Activated CD4-positive, alpha-beta memory T cell treated with anti-CD3 and anti-CD28 coated beads, Interleukin-2, amount 10 ng/mL, durations not matched to agents 7 days and 5 days (primary cell): ENCODE results near the gene BRINP3. TPM values are rescaled to one million over a fixed set of nuclear protein-coding genes. Genes with fewer than 3 reads are reported as not detected.

ENCODE experiments used
- CTCF ChIA-PET: fragments of 350-600 bp; sonication (Branson Sonifier 250); formaldehyde crosslinking; loops from one replicate; lab custom pipeline; 2021; ENCODE audit warnings: antibody characterized with exemption, inconsistent platforms; lab: Charles Lee
- POLR2A ChIA-PET: fragments of 350-600 bp; sonication (Branson Sonifier 250); formaldehyde crosslinking; loops from one replicate; lab custom pipeline; 2021; ENCODE audit warnings: antibody characterized with exemption; lab: Charles Lee
- DNase-seq: peaks from one replicate; pipeline ENCODE4 v3.0.0-alpha.2; 2020
- H3K27ac Mint-ChIP-seq: one replicate; pipeline ENCODE4 v1.8.0; 2021; ENCODE audit warnings: mild to moderate bottlenecking, mixed read lengths
- H3K27me3 Mint-ChIP-seq: one replicate; pipeline ENCODE4 v1.8.0; 2021; ENCODE audit warnings: mixed read lengths
- H3K36me3 Mint-ChIP-seq: one replicate; pipeline ENCODE4 v1.8.0; 2021; ENCODE audit warnings: low read depth, mixed read lengths
- H3K4me1 Mint-ChIP-seq: one replicate; pipeline ENCODE4 v1.8.0; 2021; ENCODE audit warnings: mixed read lengths
- H3K4me3 Mint-ChIP-seq: one replicate; pipeline ENCODE4 v1.8.0; 2021; ENCODE audit warnings: mild to moderate bottlenecking, mixed read lengths
- H3K9me3 Mint-ChIP-seq: one replicate; pipeline ENCODE4 v1.8.0; 2021; ENCODE audit warnings: mixed read lengths
- total RNA-seq, 2 experiments: library from RNA; stranded (reverse); gene quantifications; one replicate each; pipeline ENCODE4 v1.2.3, GENCODE V29; 2021

The BRINP3 gene
- total RNA-seq, 2 experiments from 2014 or later: not detected

GRCh38 chr1:190183588-190183987, 294.1 kb downstream of the BRINP3 start:
- Mint-ChIP-seq H3K27me3 (no peaks in the 10 kb centered on the region), H3K4me3 (no peak overlapping the region), H3K9me3 (no peaks in the 10 kb centered on the region), H3K4me1 (no peaks in the 10 kb centered on the region), H3K27ac (no peak overlapping the region), H3K36me3 (no peaks in the 10 kb centered on the region)
- DNase-seq: no peak
- POLR2A ChIA-PET: no interaction called here
- CTCF ChIA-PET: no interaction called here

GRCh38 chr1:190179817-190180216, 297.8 kb downstream of the BRINP3 start:
- CTCF ChIA-PET: no interaction called here
- H3K36me3 Mint-ChIP-seq: no peaks in the 10 kb centered on the region
- H3K9me3 Mint-ChIP-seq: no peaks in the 10 kb centered on the region
- POLR2A ChIA-PET: no interaction called here
- H3K27ac Mint-ChIP-seq: no peak overlapping the region
- no peak for DNase-seq
- H3K4me3 Mint-ChIP-seq: no peak overlapping the region
- H3K4me1 Mint-ChIP-seq: no peaks in the 10 kb centered on the region
- no peaks in the 10 kb centered on the region for H3K27me3 Mint-ChIP-seq

- Mint-ChIP-seq H3K9me3 (no peaks in the 10 kb centered on the region), H3K4me3 (no peak overlapping the region), H3K27ac (no peak overlapping the region), H3K27me3 (no peaks in the 10 kb centered on the region), H3K4me1 (no peaks in the 10 kb centered on the region), H3K36me3 (no peaks in the 10 kb centered on the region)
- ChIA-PET POLR2A (no interaction called here), CTCF (no interaction called here)
- DNase-seq: no peak
Measured at GRCh38 chr1:190178827-190179226, 298.8 kb downstream of the BRINP3 start.

- H3K27me3 Mint-ChIP-seq: no peaks in the 10 kb centered on the region
- POLR2A ChIA-PET: no interaction called here
- CTCF ChIA-PET: no interaction called here
- no peak overlapping the region for H3K27ac Mint-ChIP-seq
- DNase-seq: no peak
- no peaks in the 10 kb centered on the region for H3K4me1 Mint-ChIP-seq
- H3K36me3 Mint-ChIP-seq: no peaks in the 10 kb centered on the region
- no peak overlapping the region for H3K4me3 Mint-ChIP-seq
- no peaks in the 10 kb centered on the region for H3K9me3 Mint-ChIP-seq
Measured at GRCh38 chr1:190177555-190177954, 300.1 kb downstream of the BRINP3 start.

GRCh38 chr1:190176776-190177175, 300.9 kb downstream of the BRINP3 start:
- Mint-ChIP-seq H3K27me3 (no peaks in the 10 kb centered on the region), H3K36me3 (no peaks in the 10 kb centered on the region), H3K4me3 (no peak overlapping the region), H3K9me3 (no peaks in the 10 kb centered on the region), H3K27ac (no peak overlapping the region), H3K4me1 (no peaks in the 10 kb centered on the region)
- DNase-seq: no peak
- CTCF ChIA-PET: no interaction called here
- POLR2A ChIA-PET: no interaction called here

DNA sequence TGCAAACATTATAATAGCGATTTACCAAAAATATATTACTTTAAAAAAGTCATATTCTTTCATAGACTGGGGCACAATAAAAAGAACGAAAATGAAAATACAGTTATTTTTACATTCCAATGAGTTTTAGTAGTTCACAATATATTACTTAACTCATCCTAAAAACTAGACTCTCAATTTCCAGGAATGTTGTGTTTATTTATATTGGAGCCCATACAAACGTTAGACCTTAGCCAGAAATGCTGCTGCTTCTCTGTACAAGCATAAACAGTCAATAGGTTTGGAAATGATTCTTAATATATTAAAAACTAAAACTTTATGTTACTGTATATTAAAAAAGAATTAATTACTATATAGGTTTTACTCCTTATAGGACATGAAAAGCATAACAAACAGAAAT, 302.3 kb downstream of the BRINP3 start:
- ChIA-PET POLR2A (no interaction called here), CTCF (no interaction called here)
- Mint-ChIP-seq H3K4me3 (no peak overlapping the region), H3K36me3 (no peaks in the 10 kb centered on the region), H3K9me3 (no peaks in the 10 kb centered on the region), H3K4me1 (no peaks in the 10 kb centered on the region), H3K27me3 (no peaks in the 10 kb centered on the region), H3K27ac (no peak overlapping the region)
- no peak for DNase-seq

GRCh38 chr1:190172651-190173430, 304.8 kb downstream of the BRINP3 start:
- peaks cover 3% of the 10 kb centered on the region for H3K9me3 Mint-ChIP-seq
- no peak overlapping the region for H3K4me3 Mint-ChIP-seq
- H3K36me3 Mint-ChIP-seq: no peaks in the 10 kb centered on the region
- DNase-seq: no peak
- POLR2A ChIA-PET: no interaction called here
- H3K27ac Mint-ChIP-seq: no peak overlapping the region
- no peaks in the 10 kb centered on the region for H3K27me3 Mint-ChIP-seq
- H3K4me1 Mint-ChIP-seq: no peaks in the 10 kb centered on the region
- CTCF ChIA-PET: no interaction called here

DNA sequence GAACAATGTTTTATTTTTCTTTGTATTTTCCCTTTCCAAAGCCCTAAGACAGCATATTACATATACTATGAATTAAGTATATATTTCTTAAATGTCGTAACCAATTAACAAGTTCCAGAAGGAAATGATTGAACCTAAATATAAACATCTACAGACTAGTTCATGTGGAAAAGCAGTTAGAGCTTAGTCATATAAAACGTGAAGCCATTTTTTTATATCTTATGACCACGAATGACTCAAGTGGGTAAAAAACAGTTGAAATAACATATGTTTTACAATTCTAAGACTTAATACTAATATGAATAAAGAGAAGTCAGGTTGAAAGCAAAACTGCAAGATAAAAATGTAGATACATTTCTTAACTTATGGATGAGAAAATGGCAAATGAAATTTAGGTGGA, 307.3 kb downstream of the BRINP3 start:
- H3K9me3 Mint-ChIP-seq: peaks cover 7% of the 10 kb centered on the region
- POLR2A ChIA-PET: no interaction called here
- CTCF ChIA-PET: no interaction called here
- no peak overlapping the region for H3K4me3 Mint-ChIP-seq
- DNase-seq: no peak
- no peaks in the 10 kb centered on the region for H3K36me3 Mint-ChIP-seq
- no peaks in the 10 kb centered on the region for H3K4me1 Mint-ChIP-seq
- no peak overlapping the region for H3K27ac Mint-ChIP-seq
- H3K27me3 Mint-ChIP-seq: no peaks in the 10 kb centered on the region

DNA sequence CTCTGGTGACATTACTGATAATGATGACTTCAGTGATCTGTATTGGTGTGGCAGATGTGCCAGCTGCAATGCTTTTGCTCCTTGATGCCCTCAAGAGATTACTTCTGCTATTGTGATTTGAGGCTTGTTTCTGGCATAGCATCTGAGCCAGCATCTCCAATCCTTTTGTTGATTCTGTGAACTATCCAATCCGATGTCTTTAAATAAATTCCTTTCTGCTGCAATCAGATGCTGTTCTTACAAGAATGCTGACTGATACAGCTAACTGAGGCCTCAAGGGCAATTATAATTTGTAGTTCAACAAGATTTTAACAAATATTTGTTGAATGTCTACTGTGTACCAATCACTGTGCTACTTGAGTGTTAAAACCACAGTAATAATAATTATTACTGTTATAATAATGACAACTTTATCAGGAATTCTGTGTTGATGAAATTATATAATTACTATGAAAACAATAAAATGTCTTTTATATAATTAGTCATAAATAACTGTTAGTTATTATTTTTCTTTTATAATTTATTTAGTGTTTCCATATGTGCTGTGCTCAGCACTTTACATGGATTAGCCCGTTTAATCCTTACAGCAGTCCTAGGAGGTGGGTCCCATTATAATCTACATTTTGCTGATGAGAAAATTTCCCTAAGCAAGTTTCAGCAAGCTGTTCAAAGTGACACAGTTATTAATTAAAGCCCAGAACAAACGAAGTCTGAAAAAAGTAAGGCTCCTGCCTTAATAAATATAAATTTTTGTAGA, 308.2 kb downstream of the BRINP3 start:
- DNase-seq: no peak
- Mint-ChIP-seq H3K36me3 (no peaks in the 10 kb centered on the region), H3K9me3 (peaks cover 7% of the 10 kb centered on the region), H3K27ac (no peak overlapping the region), H3K4me3 (no peak overlapping the region), H3K4me1 (no peaks in the 10 kb centered on the region), H3K27me3 (no peaks in the 10 kb centered on the region)
- ChIA-PET CTCF (no interaction called here), POLR2A (no interaction called here)

DNA sequence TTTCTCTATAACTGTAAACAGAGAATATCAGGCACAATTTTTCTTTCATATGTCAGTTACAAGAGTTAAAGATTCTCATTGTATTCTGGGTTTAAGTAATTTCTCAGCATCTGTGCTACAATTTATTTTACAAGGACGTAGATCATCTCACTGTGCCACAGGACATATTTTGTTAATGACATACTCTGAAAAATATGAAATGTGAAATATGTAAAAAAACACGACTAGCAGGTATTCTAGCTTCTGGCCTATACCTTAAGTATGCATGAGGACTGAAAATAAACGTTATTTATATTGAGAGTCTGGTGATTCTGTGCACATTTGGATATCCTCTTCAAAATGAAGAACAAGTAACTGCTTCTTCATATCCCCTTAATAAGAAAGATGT, 308.8 kb downstream of the BRINP3 start:
- H3K4me3 Mint-ChIP-seq: no peak overlapping the region
- no peak overlapping the region for H3K27ac Mint-ChIP-seq
- no peaks in the 10 kb centered on the region for H3K36me3 Mint-ChIP-seq
- no peaks in the 10 kb centered on the region for H3K4me1 Mint-ChIP-seq
- peaks cover 7% of the 10 kb centered on the region for H3K9me3 Mint-ChIP-seq
- no peak for DNase-seq
- POLR2A ChIA-PET: no interaction called here
- no peaks in the 10 kb centered on the region for H3K27me3 Mint-ChIP-seq
- CTCF ChIA-PET: no interaction called here

- DNase-seq: no peak
- Mint-ChIP-seq H3K9me3 (peaks cover 7% of the 10 kb centered on the region), H3K4me3 (no peak overlapping the region), H3K4me1 (no peaks in the 10 kb centered on the region), H3K36me3 (no peaks in the 10 kb centered on the region), H3K27ac (no peak overlapping the region), H3K27me3 (no peaks in the 10 kb centered on the region)
- POLR2A ChIA-PET: no interaction called here
- CTCF ChIA-PET: no interaction called here
Measured at GRCh38 chr1:190168116-190168892, 309.4 kb downstream of the BRINP3 start.

GRCh38 chr1:190159146-190159545, 318.5 kb downstream of the BRINP3 start:
- POLR2A ChIA-PET: no interaction called here
- CTCF ChIA-PET: no interaction called here
- no peak for DNase-seq

GRCh38 chr1:190154744-190155143, 322.9 kb downstream of the BRINP3 start:
- H3K27me3 Mint-ChIP-seq: no peaks in the 10 kb centered on the region
- CTCF ChIA-PET: no interaction called here
- no peaks in the 10 kb centered on the region for H3K4me1 Mint-ChIP-seq
- H3K4me3 Mint-ChIP-seq: no peak overlapping the region
- H3K36me3 Mint-ChIP-seq: no peaks in the 10 kb centered on the region
- POLR2A ChIA-PET: no interaction called here
- H3K27ac Mint-ChIP-seq: no peak overlapping the region
- peaks cover under 1% of the 10 kb centered on the region for H3K9me3 Mint-ChIP-seq
- DNase-seq: no peak

More at GRCh38 chr1:190159146-190159545, 318.5 kb downstream of the BRINP3 start:
- H3K36me3 Mint-ChIP-seq: no peaks in the 10 kb centered on the region
- H3K27me3 Mint-ChIP-seq: no peaks in the 10 kb centered on the region
- no peaks in the 10 kb centered on the region for H3K9me3 Mint-ChIP-seq
- H3K4me1 Mint-ChIP-seq: no peaks in the 10 kb centered on the region
- H3K27ac Mint-ChIP-seq: no peak overlapping the region
- no peak overlapping the region for H3K4me3 Mint-ChIP-seq
